HPDE6-E6E7 (cell line): ENCODE results near the gene EEF1AKMT2.

Experiments used
- DNase-seq: peaks from one replicate; pipeline ENCODE4 v3.0.0; 2011; ENCODE audit warnings: missing footprints; ENCODE audit errors: extremely low spot score

The EEF1AKMT2 gene

GRCh38 chr10:124737708-124738107 is 54.0 kb downstream of the EEF1AKMT2 start:
- DNase-seq: no peak

GRCh38 chr10:124737221-124737620 is 54.5 kb downstream of the EEF1AKMT2 start:
- no peak for DNase-seq

GRCh38 chr10:124736491-124737136 is 55.1 kb downstream of the EEF1AKMT2 start:
- no peak for DNase-seq

GRCh38 chr10:124735491-124736286 is 56.0 kb downstream of the EEF1AKMT2 start:
- DNase-seq: no peak

GRCh38 chr10:124734311-124735166 is 57.1 kb downstream of the EEF1AKMT2 start:
- DNase-seq: no peak

GRCh38 chr10:124733571-124734245 is 58.0 kb downstream of the EEF1AKMT2 start:
- no peak for DNase-seq

- DNase-seq: peak; percentile 62
These were observed 58.6 kb downstream of the EEF1AKMT2 start for GRCh38 chr10:124732931-124733570.

- DNase-seq: no peak
These were observed 60.1 kb downstream of the EEF1AKMT2 start for GRCh38 chr10:124731551-124731950.

- no peak for DNase-seq
These were observed 60.9 kb downstream of the EEF1AKMT2 start for GRCh38 chr10:124730790-124731189.

- no peak for DNase-seq
These were observed 62.6 kb downstream of the EEF1AKMT2 start for GRCh38 chr10:124728830-124729661.

GRCh38 chr10:124728071-124728829 is 63.4 kb downstream of the EEF1AKMT2 start:
- no peak for DNase-seq

- no peak for DNase-seq
These were observed 64.2 kb downstream of the EEF1AKMT2 start for GRCh38 chr10:124727361-124727960.

GRCh38 chr10:124725791-124726190 is 65.9 kb downstream of the EEF1AKMT2 start:
- DNase-seq: no peak

- DNase-seq: no peak
These were observed 66.5 kb downstream of the EEF1AKMT2 start for GRCh38 chr10:124725171-124725631.

GRCh38 chr10:124724279-124725027 is 67.2 kb downstream of the EEF1AKMT2 start:
- no peak for DNase-seq

GRCh38 chr10:124723826-124724225 is 67.9 kb downstream of the EEF1AKMT2 start:
- DNase-seq: no peak

GRCh38 chr10:124722798-124723783 is 68.6 kb downstream of the EEF1AKMT2 start:
- DNase-seq: no peak
